OCI-LY3 (cell line): ENCODE data around the gene CYP4F12.

Experiments used
- H2AFZ ChIP-seq: fragments of 200-600, 300-600 bp; shearing (Covaris generic); 2 replicates; pipeline ENCODE4 v1.6.0; 2014; ENCODE audit warnings: antibody characterized with exemption, low read depth, low read length
- H3K27ac ChIP-seq: fragments of 200-600, 300-600 bp; sonication (generic); 2 replicates; pipeline ENCODE4 v1.5.1; 2014; ENCODE audit warnings: mild to moderate bottlenecking, low read length, moderate library complexity, mixed read lengths
- H3K27me3 ChIP-seq: fragments of 200-600, 300-600 bp; sonication (generic); 2 replicates; pipeline ENCODE4 v1.6.1; 2014; ENCODE audit warnings: low read depth, low read length, mixed read lengths
- H3K36me3 ChIP-seq: fragments of 200-600, 300-600 bp; sonication (generic); replicated peaks from 2 replicates; pipeline ENCODE3; 2014; ENCODE audit warnings: low read depth, low read length, mixed read lengths
- H3K4me1 ChIP-seq: fragments of 300-600, 200-600 bp; sonication (generic); 2 replicates; pipeline ENCODE4 v1.6.1; 2014; ENCODE audit warnings: low read length, mixed read lengths
- H3K4me2 ChIP-seq: fragments of 200-600, 300-600 bp; sonication (generic); 2 replicates; pipeline ENCODE4 v1.6.1; 2014; ENCODE audit warnings: low read length, mixed read lengths
- H3K4me3 ChIP-seq: fragments of 300-600, 200-600 bp; sonication (generic); 2 replicates; pipeline ENCODE4 v1.5.1; 2014; ENCODE audit warnings: antibody characterized with exemption, mild to moderate bottlenecking, low read length, moderate library complexity
- H3K79me2 ChIP-seq: fragments of 300-600, 200-600 bp; shearing (Covaris generic); 2 replicates; pipeline ENCODE4 v1.6.1; 2014; ENCODE audit warnings: mild to moderate bottlenecking, low read length, mixed read lengths
- H3K9ac ChIP-seq: fragments of 300-600, 200-600 bp; shearing (Covaris generic); 2 replicates; pipeline ENCODE4 v1.6.0; 2014; ENCODE audit warnings: mild to moderate bottlenecking, low read length, moderate library complexity
- H3K9me3 ChIP-seq: fragments of 200-600, 300-600 bp; shearing (Covaris generic); 2 replicates; pipeline ENCODE4 v1.6.1; 2014; ENCODE audit warnings: low read length, mixed read lengths; ENCODE audit not compliant: insufficient read depth
- H4K20me1 ChIP-seq: fragments of 200-600, 300-600 bp; sonication (generic); 2 replicates; pipeline ENCODE4 v1.6.1; 2016; ENCODE audit warnings: low read length, mixed read lengths; ENCODE audit not compliant: insufficient read depth
- EZH2phosphoT487 ChIP-seq: fragments of 200-600 bp; shearing (Covaris generic); IDR thresholded peaks from 2 replicates; pipeline ENCODE4 v1.6.1; 2018; ENCODE audit warnings: antibody characterized with exemption, mixed run types, low read depth
- TF ChIP-seq, protein P1 (sequence below): fragments of 200-600, 300-600 bp; sonication (generic); IDR thresholded peaks from 2 replicates; pipeline ENCODE4 v1.5.1; 2014; ENCODE audit warnings: antibody characterized with exemption, low read length, low read depth

Gene CYP4F12

DNA sequence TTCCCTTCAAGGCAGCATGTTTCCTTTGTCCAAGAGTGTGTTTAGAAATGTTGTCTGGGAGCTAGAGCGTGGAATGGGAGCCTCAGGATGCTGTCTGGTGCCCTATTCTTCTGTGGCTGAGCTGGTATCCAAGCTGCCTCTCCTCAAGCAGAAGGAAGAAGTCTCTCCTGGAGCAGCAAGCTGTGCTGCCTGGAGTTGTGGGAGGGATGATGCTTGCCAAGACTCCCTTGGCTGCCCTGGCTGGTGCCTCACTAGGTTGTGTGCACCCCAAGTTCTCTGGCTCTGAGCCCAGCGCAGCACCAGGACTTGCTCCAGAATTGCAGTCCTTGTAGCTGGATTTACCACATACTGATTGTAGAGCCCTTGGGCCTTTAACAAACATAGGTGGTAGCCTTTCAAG, 36.9 kb upstream of the CYP4F12 start:
- Histone ChIP-seq H3K27me3 (peaks cover 11% of the 10 kb centered on the region; the same call in 1 of the 2 replicates), H3K27ac (no peak overlapping the region), H3K36me3 (no peaks in the 10 kb centered on the region), H3K9me3 (no peaks in the 10 kb centered on the region), H3K4me3 (no peak overlapping the region), H3K9ac (no peak overlapping the region), H3K4me2 (no peak overlapping the region), H3K79me2 (no peaks in the 10 kb centered on the region), H4K20me1 (no peaks in the 10 kb centered on the region), H3K4me1 (peaks cover 3% of the 10 kb centered on the region; the same call in 1 of the 2 replicates), H2AFZ (no peak overlapping the region)
- TF ChIP-seq EZH2phosphoT487 = no peak
- TF ChIP-seq, protein P1, sequence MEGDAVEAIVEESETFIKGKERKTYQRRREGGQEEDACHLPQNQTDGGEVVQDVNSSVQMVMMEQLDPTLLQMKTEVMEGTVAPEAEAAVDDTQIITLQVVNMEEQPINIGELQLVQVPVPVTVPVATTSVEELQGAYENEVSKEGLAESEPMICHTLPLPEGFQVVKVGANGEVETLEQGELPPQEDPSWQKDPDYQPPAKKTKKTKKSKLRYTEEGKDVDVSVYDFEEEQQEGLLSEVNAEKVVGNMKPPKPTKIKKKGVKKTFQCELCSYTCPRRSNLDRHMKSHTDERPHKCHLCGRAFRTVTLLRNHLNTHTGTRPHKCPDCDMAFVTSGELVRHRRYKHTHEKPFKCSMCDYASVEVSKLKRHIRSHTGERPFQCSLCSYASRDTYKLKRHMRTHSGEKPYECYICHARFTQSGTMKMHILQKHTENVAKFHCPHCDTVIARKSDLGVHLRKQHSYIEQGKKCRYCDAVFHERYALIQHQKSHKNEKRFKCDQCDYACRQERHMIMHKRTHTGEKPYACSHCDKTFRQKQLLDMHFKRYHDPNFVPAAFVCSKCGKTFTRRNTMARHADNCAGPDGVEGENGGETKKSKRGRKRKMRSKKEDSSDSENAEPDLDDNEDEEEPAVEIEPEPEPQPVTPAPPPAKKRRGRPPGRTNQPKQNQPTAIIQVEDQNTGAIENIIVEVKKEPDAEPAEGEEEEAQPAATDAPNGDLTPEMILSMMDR = no peak

DNA sequence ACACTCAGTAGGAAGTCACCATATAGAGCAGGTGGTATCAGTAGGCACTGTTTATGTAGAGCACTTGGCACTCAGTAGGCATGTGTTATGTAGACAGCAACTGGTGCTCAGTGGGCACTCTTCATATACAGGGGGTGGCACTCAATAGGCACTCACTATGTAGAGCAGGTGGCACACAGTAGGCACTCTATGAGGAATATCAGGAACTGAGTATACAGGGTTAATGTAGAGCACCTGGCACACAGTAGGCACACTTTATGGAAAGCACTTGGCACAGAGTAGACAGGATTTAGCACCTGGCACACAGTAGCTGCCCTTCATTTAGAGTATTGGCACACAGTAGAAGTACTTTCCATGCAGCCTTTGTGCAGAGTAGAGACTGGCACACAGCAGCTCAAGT, 33.3 kb upstream of the CYP4F12 start:
- H3K79me2 ChIP-seq = no peaks in the 10 kb centered on the region
- no peak overlapping the region for H3K9ac ChIP-seq
- H3K9me3 ChIP-seq = no peaks in the 10 kb centered on the region
- H3K27ac ChIP-seq = no peak overlapping the region
- TF ChIP-seq EZH2phosphoT487 = no peak
- H3K4me1 ChIP-seq = no peaks in the 10 kb centered on the region
- H4K20me1 ChIP-seq = no peaks in the 10 kb centered on the region
- no peak overlapping the region for H2AFZ ChIP-seq
- no peak overlapping the region for H3K4me2 ChIP-seq
- H3K36me3 ChIP-seq = no peaks in the 10 kb centered on the region
- peaks cover 9% of the 10 kb centered on the region; the same call in 1 of the 2 replicates for H3K27me3 ChIP-seq
- no peak overlapping the region for H3K4me3 ChIP-seq

DNA sequence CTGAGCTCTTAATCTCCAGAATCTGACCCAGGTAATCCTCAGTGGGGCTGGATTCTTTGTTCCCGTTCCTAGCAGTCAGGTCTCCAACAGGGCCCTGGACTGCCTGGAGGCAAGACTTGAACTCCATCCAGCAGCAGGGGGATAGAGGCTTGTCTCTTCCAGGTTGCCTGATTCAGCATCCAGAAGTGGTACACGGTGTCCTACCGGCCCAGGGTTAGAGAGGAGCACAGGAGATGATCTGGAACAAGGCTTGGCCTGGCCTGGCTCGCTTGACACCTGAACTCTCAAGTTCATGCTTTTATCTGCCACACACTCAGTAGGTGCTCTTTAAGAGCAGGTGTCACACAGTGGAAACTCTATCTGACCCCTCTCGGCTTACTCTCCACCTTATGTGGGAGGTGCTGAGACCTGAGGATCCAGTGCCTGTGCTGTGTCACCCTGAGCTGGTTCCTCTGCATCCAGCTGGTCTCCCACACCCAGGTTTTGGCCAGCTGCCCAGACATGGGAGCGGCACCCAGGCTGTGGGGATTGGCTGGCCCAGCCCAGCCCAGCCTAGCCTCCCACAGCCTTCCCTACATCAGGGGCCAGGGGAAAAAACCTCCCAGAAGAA, 32.5 kb upstream of the CYP4F12 start, which contains the start of gene CYP4F3:
Gene CYP4F3, plus strand, starts transcription at position 604 of the 610 bp plus-strand sequence. CDS start 519 bp downstream, outside the sequence.
- Histone ChIP-seq H4K20me1 (no peaks in the 10 kb centered on the region), H3K4me1 (no peaks in the 10 kb centered on the region), H3K4me3 (no peak within 1 kb of the TSS), H3K9ac (no peak within 1 kb of the TSS), H3K36me3 (no peaks in the 10 kb centered on the region), H3K4me2 (no peak within 1 kb of the TSS), H3K27me3 (peaks cover 8% of the 10 kb centered on the region; the same call in 1 of the 2 replicates), H3K27ac (no peak within 1 kb of the TSS), H3K9me3 (no peaks in the 10 kb centered on the region), H2AFZ (no peak within 1 kb of the TSS), H3K79me2 (no peaks in the 10 kb centered on the region)
- TF ChIP-seq, protein P1 = no peak
- no peak for TF ChIP-seq EZH2phosphoT487

DNA sequence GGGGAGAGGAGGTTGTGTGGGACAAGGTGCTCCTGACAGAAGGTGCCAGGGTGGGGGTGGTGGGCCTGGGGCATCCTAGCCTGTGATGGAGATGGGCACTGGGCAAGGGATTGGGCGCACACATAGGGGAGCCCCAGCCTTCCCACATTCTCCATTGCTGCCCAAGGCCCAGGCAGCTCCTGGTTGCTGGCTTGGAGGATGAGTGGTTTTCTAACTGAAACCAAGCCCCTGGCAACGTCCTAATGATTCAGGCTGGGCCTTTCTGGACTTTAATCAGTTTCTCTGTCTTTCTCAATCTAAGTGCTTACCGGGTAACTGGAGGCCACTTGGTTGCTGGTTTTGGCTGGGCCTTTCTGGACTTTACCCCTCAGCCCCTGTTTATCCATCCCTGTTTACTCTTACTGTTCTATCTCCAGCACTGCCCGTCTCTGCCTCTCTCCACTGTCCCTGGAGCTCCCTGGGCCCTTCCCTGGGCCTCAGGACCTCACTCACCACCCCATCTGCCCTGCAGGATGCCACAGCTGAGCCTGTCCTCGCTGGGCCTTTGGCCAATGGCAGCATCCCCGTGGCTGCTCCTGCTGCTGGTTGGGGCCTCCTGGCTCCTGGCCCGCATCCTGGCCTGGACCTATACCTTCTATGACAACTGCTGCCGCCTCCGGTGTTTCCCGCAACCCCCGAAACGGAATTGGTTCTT, 31.8 kb upstream of the CYP4F12 start:
- no peaks in the 10 kb centered on the region for H4K20me1 ChIP-seq
- H3K36me3 ChIP-seq = no peaks in the 10 kb centered on the region
- H3K4me1 ChIP-seq = no peaks in the 10 kb centered on the region
- H3K9ac ChIP-seq = no peak overlapping the region
- no peak overlapping the region for H3K4me2 ChIP-seq
- no peaks in the 10 kb centered on the region for H3K9me3 ChIP-seq
- H3K27ac ChIP-seq = no peak overlapping the region
- TF ChIP-seq EZH2phosphoT487 = no peak
- TF ChIP-seq, protein P1 = no peak
- H2AFZ ChIP-seq = no peak overlapping the region
- H3K27me3 ChIP-seq = peaks cover 8% of the 10 kb centered on the region; the same call in 1 of the 2 replicates
- no peak overlapping the region for H3K4me3 ChIP-seq
- H3K79me2 ChIP-seq = no peaks in the 10 kb centered on the region
